GM04504 (cell line): ENCODE data around the gene LURAP1L.
"Not testable (repeated sequence)": the region's sequence is repeated elsewhere in the genome, so short reads cannot be mapped to it uniquely, and the experiment has no call there.

Source experiments
- DNase-seq: peaks from one replicate; pipeline ENCODE4 v3.0.0-alpha.2; 2012; ENCODE audit warnings: low read depth

Gene LURAP1L

DNA sequence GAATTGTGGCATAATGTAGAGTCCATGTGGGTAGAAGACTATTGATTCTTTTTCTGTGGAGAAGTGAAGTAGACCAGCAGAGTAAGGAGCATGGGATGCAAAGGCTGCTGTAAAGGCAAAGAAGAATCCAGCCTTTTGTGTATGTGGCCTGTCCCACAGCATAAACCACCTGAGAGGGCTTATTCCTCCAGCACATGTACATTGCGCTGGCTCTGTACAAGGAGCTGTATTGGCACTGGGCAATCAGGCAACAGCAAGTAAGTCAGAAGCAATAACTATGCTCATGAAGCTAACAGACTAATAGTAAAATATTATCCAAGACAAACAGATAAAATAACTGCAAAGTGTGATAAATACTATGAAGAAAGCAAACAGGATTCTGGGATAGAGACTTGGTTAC, 86.2 kb downstream of the LURAP1L start:
- no peak for DNase-seq

DNA sequence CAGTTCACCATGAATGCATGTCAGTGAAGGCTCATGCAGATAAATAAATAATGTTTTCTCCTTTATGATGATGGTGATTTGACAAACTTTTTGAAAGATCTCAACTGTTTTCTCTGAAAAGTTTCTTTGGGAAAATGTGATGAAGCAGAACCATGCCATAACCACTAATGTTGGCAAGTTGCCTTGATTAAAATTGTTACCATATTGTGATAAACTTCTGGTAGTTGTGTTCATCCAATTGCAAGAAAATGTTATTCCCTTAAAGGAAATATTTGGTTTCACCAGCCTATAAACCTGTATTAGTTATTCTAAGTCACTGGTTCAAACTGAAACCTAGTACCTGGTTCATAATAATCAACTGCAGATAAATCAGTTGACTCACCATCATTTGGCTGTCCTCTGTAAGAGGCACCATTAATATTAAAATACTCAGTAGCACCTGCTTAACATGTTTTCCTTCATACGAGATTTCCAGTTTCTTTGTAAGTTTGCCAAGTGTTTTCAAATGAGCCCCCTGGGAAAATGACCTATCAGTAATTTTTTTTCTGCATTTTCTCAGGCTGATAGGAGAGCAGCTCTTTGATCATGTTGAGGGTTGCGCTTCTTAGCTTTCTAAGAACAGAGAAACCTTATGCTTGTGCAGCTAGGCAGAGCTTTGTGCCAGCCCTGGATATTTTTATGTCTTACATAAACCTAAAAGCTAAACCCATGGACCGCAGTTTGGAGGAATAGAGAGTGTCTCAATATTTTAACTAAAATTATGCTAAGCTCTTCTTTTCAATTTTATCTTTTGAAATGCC, 88.0 kb downstream of the LURAP1L start:
- DNase-seq, result no peak

GRCh38 chr9:12863618-12864017, 88.8 kb downstream of the LURAP1L start:
- no peak for DNase-seq

DNA sequence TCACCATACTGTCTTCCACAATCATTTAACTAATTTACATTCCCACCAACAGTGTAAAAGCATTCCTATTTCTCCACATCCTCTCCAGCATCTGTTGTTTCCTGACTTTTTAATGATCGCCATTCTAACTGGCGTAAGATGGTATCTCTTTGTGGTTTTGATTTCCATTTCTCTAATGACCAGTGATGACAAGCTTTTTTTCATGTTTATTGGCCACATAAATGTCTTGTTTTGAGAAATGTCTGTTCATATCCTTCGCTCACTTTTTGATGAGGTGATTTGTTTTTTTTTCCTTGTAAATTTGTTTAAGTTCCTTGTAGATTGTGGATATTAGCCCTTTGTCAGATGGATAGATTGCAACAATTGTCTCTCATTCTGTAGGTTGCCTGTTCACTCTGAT, 90.6 kb downstream of the LURAP1L start:
- DNase-seq, result not testable (repeated sequence)
